Neuronal stem cell (in vitro differentiated cells): ENCODE results near the gene NEUROG2.

Experiments
- DNase-seq: peaks from one replicate; pipeline ENCODE4 v3.0.0-alpha.2; 2013; ENCODE audit warnings: low spot score
- H2AFZ ChIP-seq: one replicate; pipeline ENCODE4 v1.6.1; 2013; ENCODE audit warnings: mild to moderate bottlenecking, low read length, inconsistent platforms
- H2AK5ac ChIP-seq: 2 replicates; pipeline ENCODE4 v1.6.1; 2013; ENCODE audit warnings: low read depth, mild to moderate bottlenecking, inconsistent platforms, low read length, moderate library complexity, mixed read lengths
- H2BK120ac ChIP-seq: 2 replicates; pipeline ENCODE4 v1.6.1; 2013; ENCODE audit warnings: low read depth, mild to moderate bottlenecking, inconsistent platforms, low read length, moderate library complexity, mixed read lengths
- H2BK12ac ChIP-seq: one replicate; pipeline ENCODE4 v1.6.1; 2013; ENCODE audit warnings: low read length, inconsistent platforms
- H2BK15ac ChIP-seq: 2 replicates; pipeline ENCODE4 v1.6.1; 2013; ENCODE audit warnings: mild to moderate bottlenecking, low read length, inconsistent platforms, mixed read lengths
- H2BK5ac ChIP-seq: one replicate; pipeline ENCODE4 v1.6.1; 2013; ENCODE audit warnings: inconsistent platforms, mild to moderate bottlenecking, low read length, moderate library complexity
- H3K14ac ChIP-seq: one replicate; pipeline ENCODE4 v1.6.1; 2013; ENCODE audit warnings: low read length, inconsistent platforms
- H3K18ac ChIP-seq: 2 replicates; pipeline ENCODE4 v1.6.1; 2013; ENCODE audit warnings: low read length, inconsistent platforms
- H3K23ac ChIP-seq: 2 replicates; pipeline ENCODE4 v1.6.1; 2013; ENCODE audit warnings: low read depth, mild to moderate bottlenecking, mixed read lengths, low read length, inconsistent platforms; ENCODE audit not compliant: poor library complexity
- H3K27ac ChIP-seq: replicated peaks from 3 replicates; pipeline ENCODE4 v1.5.1; 2013; ENCODE audit warnings: low read length, inconsistent platforms
- H3K27me3 ChIP-seq, 3 experiments: 2 replicates each; pipeline ENCODE4 v1.6.1; 2013; ENCODE audit warnings: low read length in 3 of 3, mild to moderate bottlenecking in 2 of 3, inconsistent platforms in 1 of 3, low read depth in 1 of 3, mixed read lengths in 1 of 3, moderate library complexity in 1 of 3; ENCODE audit not compliant: control insufficient read depth in 3 of 3, insufficient read depth in 3 of 3
- H3K36me3 ChIP-seq, 2 donors: replicated peaks in 1 of 2; 2 replicates each; pipeline ENCODE4 v1.6.1; 2013; ENCODE audit warnings: low read length in 2 of 2; ENCODE audit not compliant: control insufficient read depth in 2 of 2, insufficient read depth in 2 of 2
- H3K4ac ChIP-seq: 2 replicates; pipeline ENCODE4 v1.6.1; 2013; ENCODE audit warnings: inconsistent platforms, mild to moderate bottlenecking, low read length, moderate library complexity
- H3K4me1 ChIP-seq, 2 donors: 1 replicate in 1 of 2; 2 replicates in 1 of 2; pipeline ENCODE4 v1.6.1; 2013; ENCODE audit warnings: low read length in 2 of 2, low read depth in 1 of 2; ENCODE audit not compliant: control insufficient read depth in 2 of 2, insufficient read depth in 1 of 2
- H3K4me2 ChIP-seq: one replicate; pipeline ENCODE4 v1.6.1; 2013; ENCODE audit warnings: mild to moderate bottlenecking, low read length, inconsistent platforms; ENCODE audit not compliant: insufficient read depth, poor library complexity, severe bottlenecking
- H3K4me3 ChIP-seq, 2 donors: 2 replicates each; pipeline ENCODE4 v1.5.1; 2013; ENCODE audit warnings: low read length in 2 of 2, mild to moderate bottlenecking in 2 of 2, inconsistent platforms in 1 of 2, moderate library complexity in 1 of 2
- H3K79me1 ChIP-seq: one replicate; pipeline ENCODE4 v1.6.1; 2013; ENCODE audit warnings: low read depth, mild to moderate bottlenecking, inconsistent platforms, low read length, moderate library complexity
- H3K9ac ChIP-seq: one replicate; pipeline ENCODE4 v1.6.1; 2013; ENCODE audit warnings: mild to moderate bottlenecking, low read depth, low read length, inconsistent platforms; ENCODE audit not compliant: poor library complexity
- H3K9me3 ChIP-seq, 2 donors: replicated peaks in 1 of 2; 2 replicates each; pipeline versions ENCODE3 to v1.6.1; 2013; ENCODE audit warnings: low read length in 2 of 2, mild to moderate bottlenecking in 2 of 2, inconsistent platforms in 1 of 2, low read depth in 1 of 2, mixed read lengths in 1 of 2, moderate library complexity in 1 of 2; ENCODE audit not compliant: control insufficient read depth in 2 of 2, insufficient read depth in 1 of 2
- H4K8ac ChIP-seq: one replicate; pipeline ENCODE4 v1.6.1; 2013; ENCODE audit warnings: low read depth, mild to moderate bottlenecking, inconsistent platforms, low read length, moderate library complexity
- H4K91ac ChIP-seq: one replicate; pipeline ENCODE4 v1.6.1; 2013; ENCODE audit warnings: low read length, low read depth, mild to moderate bottlenecking, inconsistent platforms; ENCODE audit not compliant: poor library complexity
- WGBS, 2 donors: extraction: QIAGEN DNeasy Blood & Tissue Kit; methylation state at CpG; one replicate each; pipeline ENCODE4 v1.1.7; 2013; ENCODE audit warnings: missing lambda C conversion rate in 2 of 2, mixed read lengths in 1 of 2; ENCODE audit not compliant: insufficient read length in 2 of 2, insufficient replicate concordance in 1 of 2; ENCODE audit errors: extremely low coverage in 2 of 2; 5-methylcytosine and 5-hydroxymethylcytosine counted together

NEUROG2 gene

DNA sequence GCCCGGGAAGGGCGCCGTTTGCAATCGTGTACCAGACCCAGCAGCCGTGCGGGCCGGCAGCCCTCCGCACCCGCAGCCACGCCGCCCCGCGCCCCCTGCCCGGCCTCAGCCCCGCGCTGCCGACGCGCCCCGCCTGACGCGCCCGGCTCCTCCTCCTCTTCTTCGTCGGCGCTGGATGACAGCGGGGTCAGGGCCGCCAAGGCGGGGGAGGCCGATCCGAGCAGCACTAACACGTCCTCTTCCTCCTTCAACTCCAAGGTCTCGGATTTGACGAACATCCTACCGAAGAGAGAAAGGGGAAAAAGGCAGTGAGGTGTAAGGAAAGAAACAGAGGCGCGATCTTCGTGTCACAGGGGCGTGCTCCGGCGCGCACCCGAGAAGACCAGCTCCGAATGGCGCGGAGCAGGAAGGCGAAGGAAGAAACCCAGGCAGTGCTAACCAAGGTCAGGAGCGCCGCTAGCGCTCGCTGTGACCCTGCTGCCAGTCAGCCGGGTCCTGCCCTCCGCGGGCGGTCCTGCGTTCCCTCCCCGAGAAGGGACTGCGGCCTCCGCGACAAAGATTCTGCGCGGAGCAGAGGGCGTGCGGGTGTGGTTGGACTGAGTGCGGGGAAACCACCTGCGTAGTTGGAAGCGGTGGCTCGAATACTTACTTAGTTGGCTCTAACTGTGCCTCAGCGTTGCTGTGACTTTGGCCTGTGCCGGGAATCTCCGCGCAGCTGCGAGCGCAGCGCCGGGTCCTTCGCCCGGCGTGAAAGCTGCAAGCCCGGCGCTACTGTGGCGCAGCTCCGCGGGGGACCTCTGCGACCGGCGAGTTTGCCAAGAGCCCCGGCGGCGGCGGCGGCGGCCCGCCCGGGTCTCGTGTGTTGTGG is 548 bp downstream of the NEUROG2 start:
- peaks cover 26 to 93% (median 78%) of the 10 kb centered on the region in 3 experiments for H3K27me3 ChIP-seq
- peak; percentile 42 for DNase-seq
- H2BK15ac ChIP-seq = peak overlapping the region; percentile 38
- H3K36me3 ChIP-seq = no peaks in the 10 kb centered on the region
- H4K91ac ChIP-seq = no peak overlapping the region
- H3K23ac ChIP-seq = peak overlapping the region; percentile 87
- H3K9me3 ChIP-seq = peaks cover 0 to 9% of the 10 kb centered on the region in 2 donors
- peak overlapping the region; percentile 51 to 78 for H3K4me3 ChIP-seq
- no peaks in the 10 kb centered on the region for H3K79me1 ChIP-seq
- H3K4ac ChIP-seq = no peak overlapping the region
- H2BK12ac ChIP-seq = no peak overlapping the region
- peak overlapping the region; percentile 91 for H2AFZ ChIP-seq
- H3K14ac ChIP-seq = no peak overlapping the region
- peak overlapping the region; percentile 42 for H2AK5ac ChIP-seq
- H3K4me2 ChIP-seq = peak overlapping the region; percentile 100
- H3K4me1 ChIP-seq = peaks cover 30 to 38% of the 10 kb centered on the region in 2 donors
- no peak overlapping the region for H3K27ac ChIP-seq
- WGBS, 2 donors = no CpG with 5 or more reads among the region's 96 CpGs
- peak overlapping the region; percentile 88 for H3K18ac ChIP-seq
- no peak overlapping the region for H2BK120ac ChIP-seq
- H4K8ac ChIP-seq = no peak overlapping the region
- peak overlapping the region; percentile 29 for H2BK5ac ChIP-seq
- peak overlapping the region; percentile 78 for H3K9ac ChIP-seq

DNA sequence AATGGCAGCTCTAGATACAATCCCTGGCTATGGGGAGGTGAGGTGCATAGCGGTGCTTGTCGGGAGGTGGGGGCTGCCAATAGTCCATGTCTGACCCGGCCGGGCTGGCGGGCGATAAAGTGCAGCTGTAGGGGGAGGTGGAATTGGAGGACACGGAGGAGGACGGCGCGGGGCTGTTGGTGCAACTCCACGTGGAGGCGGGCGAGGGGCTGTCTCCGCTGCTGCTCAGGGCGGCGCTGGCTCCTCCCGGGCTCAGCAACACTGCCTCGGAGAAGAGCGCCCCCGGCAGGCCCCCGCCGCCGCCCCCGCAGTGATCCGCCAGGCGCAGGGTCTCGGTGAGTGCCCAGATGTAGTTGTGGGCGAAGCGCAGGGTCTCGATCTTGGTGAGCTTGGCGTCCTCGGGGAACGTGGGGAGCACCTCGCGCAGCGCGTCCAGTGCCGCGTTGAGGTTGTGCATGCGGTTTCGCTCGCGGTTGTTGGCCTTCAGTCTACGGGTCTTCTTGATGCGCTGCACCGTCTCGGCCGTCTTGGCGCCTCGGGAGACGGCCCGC is 1.3 kb downstream of the NEUROG2 start:
- Histone ChIP-seq H3K14ac (no peak overlapping the region), H3K27me3 (peaks cover 26 to 93% (median 76%) of the 10 kb centered on the region in 3 experiments), H3K9me3 (peaks cover 0 to 9% of the 10 kb centered on the region in 2 donors), H2BK5ac (no peak overlapping the region), H4K8ac (no peak overlapping the region), H2AFZ (peak overlapping the region; percentile 91), H3K36me3 (no peaks in the 10 kb centered on the region), H2BK15ac (no peak overlapping the region), H3K9ac (peak overlapping the region; percentile 72), H3K4me3 (peak overlapping the region; percentile 51 to 78), H3K18ac (peak overlapping the region; percentile 88), H4K91ac (no peak overlapping the region), H3K4ac (no peak overlapping the region), H3K4me2 (peak overlapping the region; percentile 100), H2BK120ac (no peak overlapping the region), H2AK5ac (no peak overlapping the region), H3K27ac (no peak overlapping the region), H3K4me1 (peaks cover 31 to 37% of the 10 kb centered on the region in 2 donors), H2BK12ac (no peak overlapping the region), H3K79me1 (no peaks in the 10 kb centered on the region), H3K23ac (peak overlapping the region; percentile 87)
- peak; percentile 39 for DNase-seq
- no CpG with 5 or more reads among the region's 52 CpGs for WGBS, 2 donors

DNA sequence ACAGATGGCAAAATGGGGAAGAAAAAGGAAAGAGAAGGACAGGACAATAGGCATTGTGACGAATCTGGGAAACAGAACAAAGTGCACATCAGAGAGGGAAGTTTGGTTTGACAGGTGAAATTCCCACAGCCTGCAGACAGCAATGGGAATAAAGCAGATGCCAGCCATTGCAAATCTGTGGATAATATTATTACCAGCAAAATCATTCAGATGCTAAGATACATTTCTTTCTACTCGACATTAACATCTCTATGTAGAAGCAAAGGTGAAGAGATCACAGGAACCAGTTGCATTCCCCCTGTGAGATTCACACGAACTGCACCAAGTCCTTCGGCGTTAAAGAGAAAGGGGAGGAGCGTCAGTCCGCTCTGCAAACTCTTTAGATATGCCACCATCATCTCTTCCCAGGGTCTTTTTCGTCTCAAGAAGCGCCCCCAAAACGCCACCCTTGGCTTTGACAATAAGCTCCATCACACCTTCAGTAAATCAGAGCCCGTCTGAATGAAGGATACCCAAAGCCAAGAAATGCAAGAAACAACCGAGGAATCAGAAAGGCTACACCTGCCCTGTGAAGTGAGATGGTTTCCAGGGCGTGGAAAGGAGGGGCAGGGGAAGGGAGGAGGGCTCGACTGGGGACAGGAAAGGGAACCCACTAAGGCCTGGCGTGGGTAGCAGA is 1.9 kb downstream of the NEUROG2 start:
- Histone ChIP-seq H3K79me1 (no peaks in the 10 kb centered on the region), H2BK120ac (no peak overlapping the region), H2BK15ac (no peak overlapping the region), H2BK5ac (no peak overlapping the region), H3K27ac (no peak overlapping the region), H3K4me3 (peak overlapping the region; percentile 9 to 51), H3K14ac (no peak overlapping the region), H2AFZ (peak overlapping the region; percentile 91), H3K36me3 (no peaks in the 10 kb centered on the region), H3K18ac (peak overlapping the region; percentile 84), H3K27me3 (peaks cover 26 to 94% (median 80%) of the 10 kb centered on the region in 3 experiments), H3K4me2 (peak overlapping the region; percentile 100), H2AK5ac (no peak overlapping the region), H3K9me3 (peaks cover 0 to 9% of the 10 kb centered on the region in 2 donors), H4K91ac (no peak overlapping the region), H4K8ac (no peak overlapping the region), H2BK12ac (no peak overlapping the region), H3K23ac (peak overlapping the region; percentile 6), H3K9ac (no peak overlapping the region), H3K4ac (no peak overlapping the region), H3K4me1 (peaks cover 36 to 40% of the 10 kb centered on the region in 2 donors)
- no CpG with 5 or more reads among the region's 15 CpGs for WGBS, 2 donors
- DNase-seq = no peak

DNA sequence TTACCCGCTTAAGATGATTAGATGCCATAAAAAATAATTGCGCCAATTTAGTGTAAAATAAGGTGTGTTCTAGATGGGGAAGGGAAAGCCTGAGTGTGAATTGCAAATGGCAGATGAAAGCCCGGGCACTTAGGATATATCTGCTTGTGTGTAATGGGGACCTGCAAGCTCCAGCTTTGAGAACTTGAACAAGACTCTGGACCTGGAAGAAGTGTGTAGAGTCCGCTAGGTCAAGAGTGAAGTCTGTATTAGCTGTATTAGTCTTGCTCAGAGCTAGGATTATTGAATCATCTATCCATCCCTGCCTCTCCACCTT is 4.2 kb downstream of the NEUROG2 start:
- WGBS, 2 donors = no CpG with 5 or more reads among the region's 4 CpGs
- Histone ChIP-seq H4K91ac (no peak overlapping the region), H4K8ac (no peak overlapping the region), H3K4me1 (peaks cover 34 to 37% of the 10 kb centered on the region in 2 donors), H2BK120ac (no peak overlapping the region), H2BK12ac (no peak overlapping the region), H3K4ac (no peak overlapping the region), H2AK5ac (no peak overlapping the region), H3K27me3 (peaks cover 28 to 90% (median 73%) of the 10 kb centered on the region in 3 experiments), H2BK15ac (no peak overlapping the region), H3K4me2 (no peak overlapping the region), H2AFZ (no peak overlapping the region), H3K23ac (no peak overlapping the region), H3K27ac (no peak overlapping the region), H3K18ac (no peak overlapping the region), H2BK5ac (no peak overlapping the region), H3K9ac (no peak overlapping the region), H3K9me3 (peaks cover 0 to 9% of the 10 kb centered on the region in 2 donors), H3K14ac (no peak overlapping the region), H3K36me3 (no peaks in the 10 kb centered on the region), H3K4me3 (no peak overlapping the region), H3K79me1 (no peaks in the 10 kb centered on the region)
- no peak for DNase-seq
